HG02870 (cell line): ENCODE data around the gene HERC3.
A peak's percentile ranks its signal among the peaks of the same experiment; 100 is the strongest.

Experiments used
- ATAC-seq: cut with Tn5 transposase; IDR thresholded peaks from one replicate; pipeline ENCODE4 v1.9.1; 2021; ENCODE audit warnings: mild to moderate bottlenecking, moderate library complexity; ENCODE audit not compliant: unreplicated experiment

Gene HERC3

DNA sequence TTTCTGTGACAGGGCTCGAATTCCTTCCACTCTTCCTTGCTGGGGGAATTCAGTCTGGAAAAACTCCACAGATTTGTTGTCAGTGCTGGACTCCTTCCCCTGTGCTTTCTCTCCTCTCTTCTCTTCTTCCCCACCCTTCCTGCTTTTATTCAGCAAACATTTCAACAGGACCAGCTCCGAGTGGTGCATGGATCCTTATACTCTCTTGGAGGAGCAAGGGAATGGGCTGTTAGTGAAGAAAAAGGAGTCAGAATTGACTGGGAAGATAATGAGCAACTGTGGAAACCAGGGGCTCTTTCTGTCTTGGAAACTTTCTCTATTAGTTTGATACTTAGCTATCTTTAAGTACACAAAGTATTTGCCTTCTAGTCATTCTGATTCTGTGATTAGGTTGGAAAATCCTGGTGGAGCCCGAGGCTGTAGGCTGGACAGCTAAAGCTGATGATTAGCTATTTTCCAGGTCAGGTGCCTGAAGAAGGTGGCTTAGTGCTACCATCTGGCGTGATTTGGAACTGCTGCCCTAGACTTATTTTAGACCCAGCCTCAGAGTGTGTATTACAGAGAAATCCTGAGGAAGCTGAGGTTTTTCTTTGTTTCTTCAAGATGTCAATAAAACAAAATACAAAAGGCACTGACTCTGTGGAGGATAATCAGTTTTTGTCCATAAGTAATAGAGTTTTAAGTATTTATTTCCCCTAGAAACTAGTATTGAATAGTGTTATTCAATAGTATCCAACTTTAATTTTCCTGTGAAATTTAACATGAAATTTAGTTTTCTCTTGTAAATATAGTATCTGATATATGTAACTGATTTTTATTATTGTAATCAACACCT is 67.0 kb downstream of the HERC3 start:
- peak; percentile 86 for ATAC-seq

DNA sequence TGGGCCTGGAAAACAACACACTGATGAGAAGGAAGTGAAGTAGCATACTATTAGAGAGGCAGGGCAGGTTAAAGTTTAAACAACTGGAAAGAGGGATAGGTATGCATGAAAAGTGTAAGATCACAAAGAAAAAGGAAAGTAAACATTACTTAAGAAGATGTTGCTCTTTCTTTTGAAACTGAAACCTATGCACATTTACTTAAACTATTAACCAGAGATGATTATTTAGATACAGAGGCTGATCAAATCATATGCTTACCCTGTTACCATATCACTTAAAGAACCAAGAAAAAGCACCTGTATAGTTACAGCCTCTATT is 67.6 kb downstream of the HERC3 start:
- no peak for ATAC-seq

- ATAC-seq, result no peak
Observed at GRCh38 chr4:88660446-88661294, 68.4 kb downstream of the HERC3 start.

DNA sequence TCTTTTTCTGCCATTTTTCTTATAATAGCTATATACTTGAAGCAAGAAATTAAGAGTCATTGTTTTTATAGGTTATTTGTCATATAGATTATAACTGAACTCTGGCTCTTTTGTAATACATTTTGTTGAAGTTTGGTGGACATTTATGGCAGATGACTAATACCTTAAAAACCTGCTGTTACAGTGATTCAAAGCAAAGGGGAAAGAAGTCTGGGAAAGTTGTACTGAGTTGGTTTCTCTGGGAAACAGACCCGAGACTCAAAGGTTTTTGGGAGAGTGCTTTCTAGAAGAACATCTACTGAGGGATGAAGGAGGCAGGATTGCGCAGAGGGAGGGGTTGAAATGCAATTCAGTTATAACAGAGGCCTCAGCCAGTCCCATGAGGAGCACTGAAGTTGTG is 69.5 kb downstream of the HERC3 start:
- ATAC-seq, result no peak

DNA sequence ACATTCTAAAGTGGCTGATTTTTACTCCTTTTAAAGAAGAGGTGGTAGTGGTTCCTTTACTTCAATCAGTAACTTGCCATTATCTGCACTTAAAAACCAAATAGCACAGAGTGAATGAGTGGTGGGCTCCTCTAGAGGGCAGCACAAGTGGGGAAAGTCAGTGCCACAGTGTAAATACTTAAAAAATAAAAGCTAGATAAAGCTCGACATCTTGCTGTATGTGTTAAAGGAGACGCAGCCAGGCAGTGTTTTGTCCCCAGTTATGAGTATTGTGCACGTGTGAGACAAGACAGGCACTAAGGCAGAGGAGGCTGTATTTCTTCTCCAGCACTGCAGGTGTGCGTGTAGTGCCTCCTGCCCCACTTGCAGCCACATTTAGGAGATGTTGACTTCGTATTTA is 80.7 kb downstream of the HERC3 start:
- ATAC-seq, result peak; percentile 84

DNA sequence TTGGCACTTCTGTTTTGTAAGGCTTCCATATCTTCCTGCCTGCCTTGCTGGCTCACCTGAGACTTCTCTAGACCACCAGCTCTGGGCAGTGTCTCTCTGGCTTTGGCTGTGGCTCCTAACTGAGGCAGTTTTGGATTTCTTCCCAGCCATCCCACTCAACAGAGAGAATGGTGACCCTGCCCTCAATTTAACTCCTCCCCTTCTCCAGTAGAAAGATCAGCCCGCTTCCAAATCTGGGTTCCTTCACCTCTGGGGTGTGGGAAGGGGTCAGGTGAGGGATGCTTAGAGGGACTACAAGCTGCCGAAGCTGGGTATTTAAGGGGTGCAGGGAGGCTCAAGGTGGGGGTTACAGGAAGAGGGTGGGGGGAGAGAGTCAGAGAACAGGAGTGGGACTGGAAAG is 81.6 kb downstream of the HERC3 start:
- no peak for ATAC-seq

- ATAC-seq, result no peak
Observed at GRCh38 chr4:88674565-88674964, 82.3 kb downstream of the HERC3 start.

- ATAC-seq, result no peak
Observed at GRCh38 chr4:88674979-88675378, 82.7 kb downstream of the HERC3 start.

GRCh38 chr4:88675543-88675942 is 83.3 kb downstream of the HERC3 start:
- ATAC-seq, result no peak

GRCh38 chr4:88681209-88681608 is 88.9 kb downstream of the HERC3 start:
- no peak for ATAC-seq

DNA sequence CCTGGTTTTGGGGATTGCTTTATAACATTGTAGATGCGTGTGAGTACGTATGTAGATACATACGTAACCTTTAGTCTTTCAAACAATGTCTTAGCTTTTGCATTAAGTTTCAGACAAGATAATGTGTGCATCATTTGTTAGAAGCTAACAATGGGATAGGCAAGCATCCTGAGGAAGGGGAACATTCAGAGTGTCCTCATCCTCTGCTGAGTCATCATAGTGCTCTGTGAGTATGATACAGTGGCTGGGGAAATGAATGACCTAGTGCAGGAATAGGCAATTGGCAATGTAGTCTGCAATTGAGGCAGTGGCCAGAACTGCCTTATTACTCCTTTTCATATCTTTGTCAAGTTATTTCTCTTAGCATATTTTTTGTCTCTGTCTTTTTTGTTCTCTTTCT is 98.1 kb downstream of the HERC3 start:
- ATAC-seq, result no peak

- ATAC-seq, result no peak
Observed at GRCh38 chr4:88693792-88694191, 101.5 kb downstream of the HERC3 start.

DNA sequence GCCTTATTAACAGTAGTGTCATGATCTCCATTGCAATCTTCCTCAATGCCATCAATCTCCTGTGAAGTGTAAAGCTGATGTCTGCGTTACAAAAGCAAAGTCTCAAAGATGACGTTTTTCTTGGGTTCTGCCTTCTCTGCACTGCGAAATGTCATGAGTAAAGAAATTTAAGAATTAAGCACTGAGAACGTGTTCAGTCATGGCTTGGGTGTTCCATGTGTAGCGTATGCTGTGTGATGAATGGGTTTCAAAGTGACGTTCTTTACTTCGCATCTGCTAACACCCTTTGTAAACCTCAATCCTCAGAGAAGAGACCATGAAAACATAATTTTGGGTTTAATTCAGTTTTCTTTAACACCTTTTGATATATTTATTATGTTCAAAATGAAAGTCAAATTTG is 104.3 kb downstream of the HERC3 start:
- ATAC-seq, result no peak

GRCh38 chr4:88697141-88697540 is 104.9 kb downstream of the HERC3 start:
- no peak for ATAC-seq

GRCh38 chr4:88697588-88698329 is 105.5 kb downstream of the HERC3 start, which contains the start of gene NAP1L5:
Gene NAP1L5, minus strand, starts transcription at chr4:88697829. Its CDS starts 75 bp downstream, at chr4:88697754.
- ATAC-seq, result peak; percentile 89

DNA sequence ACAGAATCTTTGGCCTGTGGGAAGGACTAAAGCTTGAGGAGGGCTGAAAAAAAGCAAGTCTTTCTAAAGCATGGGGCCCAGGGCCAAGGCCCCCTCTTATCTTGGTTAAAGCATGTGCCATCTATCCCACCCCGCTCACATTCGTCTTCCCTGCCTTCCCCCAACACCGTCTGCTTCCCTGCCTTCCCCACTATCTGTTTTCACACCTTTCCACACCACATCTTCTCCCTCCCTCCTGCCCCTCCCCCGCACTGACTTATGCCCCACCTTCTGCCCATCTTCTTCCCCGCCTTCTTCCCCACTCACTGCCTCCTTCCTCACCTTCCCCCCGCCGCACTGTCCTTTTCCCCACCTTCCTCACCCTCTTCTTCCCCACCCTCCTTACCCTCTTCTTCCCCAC is 106.2 kb downstream of the HERC3 start:
- ATAC-seq, result no peak

- ATAC-seq, result no peak
Observed at GRCh38 chr4:88702782-88703181, 110.5 kb downstream of the HERC3 start.

GRCh38 chr4:88705223-88705622 is 112.9 kb downstream of the HERC3 start:
- ATAC-seq, result no peak

- no peak for ATAC-seq
Observed at GRCh38 chr4:88705805-88706492, 113.7 kb downstream of the HERC3 start.

- ATAC-seq, result no peak
Observed at GRCh38 chr4:88706574-88706973, 114.3 kb downstream of the HERC3 start.

- ATAC-seq, result no peak
Observed at GRCh38 chr4:88709989-88710388, 117.7 kb downstream of the HERC3 start.
